Osteoblast (primary cell): ENCODE data around the gene CYP4F8. TPM values are rescaled to one million over a fixed set of nuclear protein-coding genes. Genes with fewer than 3 reads are reported as not detected.
"Not testable (repeated sequence)": the region's sequence is repeated elsewhere in the genome, so short reads cannot be mapped to it uniquely, and the experiment has no call there.

Source experiments
- DNase-seq: peaks from one replicate; pipeline ENCODE4 v3.0.0; 2011; ENCODE audit warnings: low spot score, mixed read lengths; ENCODE audit not compliant: insufficient read length; ENCODE audit errors: missing footprints
- H2AFZ ChIP-seq: 2 replicates; pipeline ENCODE4 v1.6.0; 2011; ENCODE audit warnings: mild to moderate bottlenecking, low read length
- H3K27ac ChIP-seq: 2 replicates; pipeline ENCODE4 v1.5.1; 2011; ENCODE audit warnings: mild to moderate bottlenecking, low read depth, low read length, moderate library complexity
- H3K27me3 ChIP-seq: 2 replicates; pipeline ENCODE4 v1.6.0; 2012; ENCODE audit warnings: mild to moderate bottlenecking, control low read depth, inconsistent platforms, low read length, moderate library complexity; ENCODE audit not compliant: insufficient read depth
- H3K36me3 ChIP-seq: 2 replicates; pipeline ENCODE4 v1.5.1; 2011; ENCODE audit warnings: mild to moderate bottlenecking, low read length, control low read depth, moderate library complexity; ENCODE audit not compliant: insufficient read depth
- H3K4me1 ChIP-seq: 2 replicates; pipeline ENCODE4 v1.5.1; 2011; ENCODE audit warnings: mild to moderate bottlenecking, low read length, control low read depth, moderate library complexity; ENCODE audit not compliant: insufficient read depth
- H3K4me2 ChIP-seq: 2 replicates; pipeline ENCODE4 v1.6.0; 2011; ENCODE audit warnings: mild to moderate bottlenecking, low read length; ENCODE audit not compliant: insufficient read depth
- H3K4me3 ChIP-seq: fragments of 200-600 bp; sonication (generic); 3 replicates; pipeline ENCODE4 v1.5.1; 2012; ENCODE audit warnings: mild to moderate bottlenecking, low read length, inconsistent platforms; ENCODE audit not compliant: insufficient read depth
- H3K79me2 ChIP-seq: 2 replicates; pipeline ENCODE4 v1.6.0; 2012; ENCODE audit warnings: mild to moderate bottlenecking, low read length, control low read depth, inconsistent platforms; ENCODE audit not compliant: insufficient read depth
- H3K9me3 ChIP-seq: 2 replicates; pipeline ENCODE4 v1.5.1; 2011; ENCODE audit warnings: low read depth, low read length, control low read depth
- H4K20me1 ChIP-seq: 2 replicates; pipeline ENCODE4 v1.6.0; 2012; ENCODE audit warnings: mild to moderate bottlenecking, low read length, control low read depth; ENCODE audit not compliant: insufficient read depth
- CTCF ChIP-seq: IDR thresholded peaks from 2 replicates; pipeline ENCODE4 v1.5.1; 2011; ENCODE audit warnings: mild to moderate bottlenecking, low read depth, low read length, moderate library complexity; ENCODE audit errors: extremely low read depth
- total RNA-seq: library from RNA; depleted of rRNA; stranded (reverse); fragments of >200 nt; gene quantifications from 2 replicates; pipeline ENCODE4 v1.2.3, GENCODE V29; 2012

Gene CYP4F8
- total RNA-seq, 1 donor = not detected

- Histone ChIP-seq H3K4me3 (no peak overlapping the region), H3K27me3 (no peaks in the 10 kb centered on the region), H3K36me3 (no peaks in the 10 kb centered on the region), H3K79me2 (no peaks in the 10 kb centered on the region), H3K4me1 (no peaks in the 10 kb centered on the region), H3K9me3 (no peaks in the 10 kb centered on the region), H4K20me1 (no peaks in the 10 kb centered on the region), H3K27ac (no peak overlapping the region), H2AFZ (no peak overlapping the region), H3K4me2 (no peak overlapping the region)
- DNase-seq = no peak
- no peak for TF ChIP-seq CTCF
Measured at GRCh38 chr19:15649526-15649925, 34.5 kb downstream of the CYP4F8 start.

- not testable (repeated sequence) for H3K9me3 ChIP-seq, H3K4me1 ChIP-seq, H3K36me3 ChIP-seq
Measured at GRCh38 chr19:15650123-15650522, 35.1 kb downstream of the CYP4F8 start.

GRCh38 chr19:15651791-15652190, 36.8 kb downstream of the CYP4F8 start:
- Histone ChIP-seq H3K4me2 (no peak overlapping the region), H3K79me2 (no peaks in the 10 kb centered on the region), H3K36me3 (no peaks in the 10 kb centered on the region), H3K4me3 (no peak overlapping the region), H3K4me1 (no peaks in the 10 kb centered on the region), H3K27ac (no peak overlapping the region), H4K20me1 (no peaks in the 10 kb centered on the region), H3K9me3 (no peaks in the 10 kb centered on the region), H3K27me3 (no peaks in the 10 kb centered on the region), H2AFZ (no peak overlapping the region)
- no peak for TF ChIP-seq CTCF
- no peak for DNase-seq

More at GRCh38 chr19:15650123-15650522, 35.1 kb downstream of the CYP4F8 start:
- H2AFZ ChIP-seq, DNase-seq, H3K4me3 ChIP-seq, H3K4me2 ChIP-seq, H3K27me3 ChIP-seq, H4K20me1 ChIP-seq, H3K27ac ChIP-seq, H3K79me2 ChIP-seq: not testable (repeated sequence)

GRCh38 chr19:15652559-15653278, 37.7 kb downstream of the CYP4F8 start:
- no peak for DNase-seq
- Histone ChIP-seq H2AFZ (no peak overlapping the region), H3K27ac (no peak overlapping the region), H3K4me3 (no peak overlapping the region), H3K9me3 (no peaks in the 10 kb centered on the region), H3K27me3 (no peaks in the 10 kb centered on the region), H4K20me1 (no peaks in the 10 kb centered on the region), H3K4me1 (no peaks in the 10 kb centered on the region), H3K79me2 (no peaks in the 10 kb centered on the region), H3K36me3 (no peaks in the 10 kb centered on the region), H3K4me2 (no peak overlapping the region)
- no peak for TF ChIP-seq CTCF
